DMS53 treated with DMSO at 0.1 percent for 48 hours (cell line): ENCODE measurements around the gene LRRC18.

Experiments
- DNase-seq: peaks from one replicate; lab custom pipeline; 2025; ENCODE audit not compliant: unreplicated experiment; lab: John Stamatoyannopoulos, UW

Gene LRRC18

DNA sequence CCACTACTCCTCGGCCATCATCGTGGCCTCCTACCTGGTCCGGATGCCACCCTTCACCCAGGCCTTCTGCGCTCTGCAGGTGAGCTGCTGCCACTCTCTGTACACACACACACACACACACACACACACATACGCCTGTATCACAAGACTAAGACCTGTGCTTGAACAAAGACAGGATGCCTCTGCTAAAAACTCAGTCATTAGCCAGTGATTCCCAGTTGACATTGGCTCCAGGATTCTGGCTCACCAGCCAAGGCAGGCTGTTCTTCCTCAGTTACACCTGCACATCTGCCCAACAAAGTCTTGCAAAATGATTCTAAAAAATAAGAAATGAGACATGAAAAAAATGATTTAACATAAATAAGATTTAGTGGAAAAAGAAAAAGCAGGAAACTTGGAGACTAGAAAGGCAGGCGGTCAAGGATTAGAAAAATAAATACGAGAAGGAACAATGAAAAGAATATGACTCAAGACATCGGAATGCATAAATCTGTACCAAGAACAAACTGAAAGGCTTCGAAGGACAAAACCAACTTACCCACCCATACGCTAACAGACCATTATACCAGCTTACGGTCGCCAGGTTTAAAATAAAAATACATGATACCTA, 7.4 kb upstream of the LRRC18 start:
- DNase-seq: no peak

DNA sequence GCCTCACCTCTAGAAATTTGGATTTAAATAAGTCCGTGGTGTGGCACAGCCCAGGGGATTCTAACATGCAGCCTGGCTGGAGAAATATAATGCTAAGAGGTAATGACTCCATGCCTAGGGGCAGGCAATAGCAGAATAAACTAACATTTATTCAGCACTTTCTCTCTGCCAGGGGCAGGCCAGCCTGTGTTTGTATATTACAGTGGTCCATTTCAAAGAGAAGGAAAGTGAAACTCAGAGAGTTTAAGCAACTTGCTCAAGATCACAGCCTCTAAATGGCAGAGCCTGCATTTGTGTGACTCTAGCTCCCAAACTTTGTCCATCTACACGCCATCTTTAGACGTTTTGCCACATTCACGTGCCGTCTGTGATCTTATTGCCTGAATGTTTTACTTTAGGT, 6.7 kb upstream of the LRRC18 start:
- DNase-seq: no peak

DNA sequence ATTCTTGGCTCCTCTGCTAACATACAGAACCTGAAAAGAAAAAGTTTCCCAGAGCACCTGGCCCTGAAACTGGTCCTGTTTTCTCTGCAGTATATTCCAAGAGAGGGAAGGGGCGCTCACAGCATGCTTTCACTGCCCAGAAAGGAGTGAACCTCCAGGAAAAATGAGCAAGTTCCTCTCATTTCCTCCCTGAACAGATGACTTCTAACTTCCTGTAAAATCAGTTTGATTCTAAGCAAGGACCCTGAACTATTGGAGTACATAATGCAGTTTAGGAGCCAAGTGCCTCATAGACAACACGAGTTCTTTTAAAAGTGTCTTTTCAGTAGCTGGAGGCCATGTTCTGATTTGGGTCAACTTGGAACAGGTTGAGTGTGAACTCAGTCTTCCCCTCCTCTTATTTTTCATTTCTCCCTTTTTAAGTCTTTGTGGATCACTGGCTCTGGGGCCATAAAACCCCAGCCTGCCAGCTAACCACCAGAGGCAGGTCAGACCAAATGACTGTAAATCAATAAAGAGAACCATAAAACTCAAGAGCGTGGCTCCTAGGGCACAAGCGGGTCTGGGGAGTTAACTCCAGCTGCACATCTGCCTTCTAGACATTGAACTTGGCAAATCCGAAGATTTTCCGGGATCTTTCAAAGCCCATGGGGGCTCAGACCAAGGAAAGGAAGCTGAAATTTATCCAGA, 5.9 kb upstream of the LRRC18 start:
- no peak for DNase-seq

DNA sequence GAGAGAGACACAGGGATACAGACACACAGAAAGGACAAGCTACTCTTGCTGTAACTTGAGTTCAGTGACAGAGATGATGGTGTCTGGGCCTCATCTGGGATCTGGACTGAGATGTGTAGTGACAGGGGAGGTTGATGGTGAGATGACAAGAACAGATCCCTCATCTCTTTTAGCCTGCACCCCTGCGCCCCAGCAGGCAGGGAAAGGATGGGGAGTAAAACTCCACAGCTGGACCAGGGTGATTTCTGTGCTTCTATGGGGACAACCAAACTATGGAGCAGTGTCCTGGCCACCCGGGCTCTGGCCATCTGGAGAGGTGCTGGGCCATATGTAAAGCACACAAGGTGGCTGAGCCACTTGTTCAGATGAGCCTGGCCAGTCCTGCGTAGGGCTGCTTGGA, 4.5 kb upstream of the LRRC18 start:
- no peak for DNase-seq

DNA sequence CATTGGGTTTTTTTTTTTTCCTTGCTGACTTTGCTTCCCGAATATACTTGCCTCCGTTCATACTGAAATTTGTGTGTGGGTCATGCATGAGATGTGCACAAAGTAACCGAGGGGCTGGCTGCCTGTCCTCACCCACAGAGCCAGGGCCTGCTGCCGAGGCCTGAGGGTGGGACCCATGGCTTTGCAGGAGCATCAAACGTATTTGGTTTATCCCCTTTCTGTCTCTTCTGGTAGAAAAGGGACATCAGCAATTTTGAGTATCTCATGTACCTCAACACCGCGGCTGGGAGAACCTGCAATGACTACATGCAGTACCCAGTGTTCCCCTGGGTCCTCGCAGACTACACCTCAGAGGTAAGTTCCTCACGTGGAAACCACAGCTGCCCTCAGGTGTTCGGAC, 3.5 kb upstream of the LRRC18 start:
- no peak for DNase-seq

DNA sequence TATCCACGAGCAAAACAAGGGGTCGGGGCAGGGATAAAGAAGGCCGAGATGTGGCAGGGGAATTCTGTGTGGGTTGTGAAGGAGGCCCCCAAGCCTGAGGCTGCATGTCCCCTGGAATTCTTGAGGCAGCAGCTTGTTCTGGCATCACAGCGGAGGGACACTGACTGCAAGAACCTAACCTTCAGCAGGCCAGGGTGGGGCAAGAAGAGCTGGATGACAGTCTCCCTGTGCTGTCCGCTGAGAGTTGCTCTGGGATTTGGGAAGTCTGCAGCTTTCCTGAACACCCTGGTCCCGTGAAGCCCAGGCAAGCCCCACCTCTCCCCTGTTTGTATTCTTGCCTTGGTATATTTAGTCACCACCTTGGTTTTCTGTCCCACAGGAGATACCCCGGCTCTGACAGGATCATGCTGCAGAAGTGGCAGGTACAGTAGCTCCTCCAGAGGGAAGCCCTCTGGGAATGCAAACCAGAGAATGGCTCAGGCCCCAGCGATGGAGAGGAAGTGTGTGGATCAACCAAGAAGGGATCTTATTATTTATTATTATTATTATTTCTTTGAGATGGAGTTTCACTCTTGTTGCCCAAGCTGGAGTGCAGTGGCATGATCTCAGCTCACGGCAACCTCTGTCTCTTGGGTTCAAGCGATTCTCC, 1.9 kb upstream of the LRRC18 start:
- DNase-seq: no peak

DNA sequence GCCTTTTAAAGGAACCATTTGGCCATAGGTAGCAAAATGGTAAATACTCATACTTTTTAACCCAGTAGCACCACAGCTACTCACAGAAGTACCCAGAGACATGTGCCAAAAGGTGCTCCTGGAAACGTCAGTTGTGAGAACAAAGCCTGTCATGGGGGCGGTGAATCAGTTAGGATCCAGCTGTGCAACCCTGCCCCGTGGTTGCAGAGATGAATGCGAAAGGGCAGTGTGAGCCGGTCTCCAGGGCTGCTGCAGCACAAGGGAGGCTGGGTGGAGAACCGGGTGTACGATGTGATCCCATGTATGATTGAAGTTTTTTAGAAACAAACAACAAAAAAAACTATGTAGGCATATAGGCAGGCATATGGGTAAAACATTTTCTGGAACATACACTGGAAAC, 1.3 kb upstream of the LRRC18 start:
- DNase-seq: no peak

DNA sequence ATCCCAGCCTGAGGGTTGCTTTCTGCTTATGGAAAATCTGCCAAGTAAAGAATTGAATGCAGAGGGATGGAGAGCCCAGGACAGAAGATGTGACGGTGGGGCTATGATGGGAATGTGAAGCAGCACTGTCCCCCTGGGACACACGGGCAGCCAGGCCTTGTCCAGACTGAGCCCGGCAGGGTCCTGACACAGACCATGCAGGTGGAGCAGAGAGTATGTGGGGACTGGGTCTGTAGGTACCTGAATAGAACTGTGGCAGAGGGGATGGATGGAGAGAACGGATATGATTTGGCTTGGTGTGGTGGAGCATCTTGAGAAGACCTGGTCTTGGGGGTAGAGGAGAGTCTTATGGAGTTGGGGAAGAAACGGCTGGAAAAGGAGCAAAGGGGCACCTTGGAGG, 732 bp upstream of the LRRC18 start:
- no peak for DNase-seq

DNA sequence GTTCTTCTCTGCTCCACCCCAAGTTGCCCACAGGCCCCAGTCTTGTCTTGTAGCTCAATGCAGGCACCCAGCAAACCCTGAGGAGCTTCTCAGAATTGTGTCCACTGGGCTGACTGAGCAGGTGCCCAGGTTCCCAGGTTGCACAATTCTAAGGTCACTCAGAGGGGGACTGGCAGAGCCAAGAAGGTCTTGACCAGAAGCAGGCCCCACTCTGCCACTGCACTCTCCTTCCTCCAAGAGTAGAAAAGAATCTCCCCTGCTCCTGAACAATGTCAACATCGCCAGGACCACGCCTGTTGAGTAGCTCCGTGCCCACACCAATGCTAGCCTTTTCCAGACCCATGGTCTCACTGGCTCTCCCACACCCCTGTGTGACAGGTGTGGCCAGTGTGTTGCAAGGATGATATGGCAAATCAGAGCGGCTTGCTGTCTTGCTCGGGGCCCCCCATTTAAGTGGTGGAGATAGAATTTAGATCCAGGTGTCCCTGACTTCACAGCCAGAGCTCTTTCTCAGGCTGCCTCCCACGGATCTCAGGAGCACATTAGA, 577 bp downstream of the LRRC18 start:
- no peak for DNase-seq

DNA sequence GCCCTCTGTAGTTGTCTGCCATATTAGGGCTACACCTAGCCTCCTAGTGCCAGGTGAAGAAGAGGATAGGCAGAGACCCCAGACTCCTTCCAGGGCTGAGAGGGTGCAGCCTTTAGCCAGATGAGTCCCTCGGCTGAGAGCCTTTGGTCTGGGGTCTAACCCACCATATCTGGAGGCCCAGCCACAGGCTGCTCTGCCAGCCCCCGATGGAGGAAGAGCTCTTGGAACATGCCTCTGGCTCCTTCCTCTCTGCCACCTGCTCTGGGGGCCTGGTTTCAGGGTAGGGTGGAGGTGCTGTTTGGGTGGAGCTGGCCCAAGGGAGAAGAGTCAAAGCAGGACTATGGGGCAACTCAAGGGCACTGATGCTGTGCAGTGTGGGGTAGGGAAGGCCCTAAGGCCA, 1.4 kb downstream of the LRRC18 start:
- no peak for DNase-seq

DNA sequence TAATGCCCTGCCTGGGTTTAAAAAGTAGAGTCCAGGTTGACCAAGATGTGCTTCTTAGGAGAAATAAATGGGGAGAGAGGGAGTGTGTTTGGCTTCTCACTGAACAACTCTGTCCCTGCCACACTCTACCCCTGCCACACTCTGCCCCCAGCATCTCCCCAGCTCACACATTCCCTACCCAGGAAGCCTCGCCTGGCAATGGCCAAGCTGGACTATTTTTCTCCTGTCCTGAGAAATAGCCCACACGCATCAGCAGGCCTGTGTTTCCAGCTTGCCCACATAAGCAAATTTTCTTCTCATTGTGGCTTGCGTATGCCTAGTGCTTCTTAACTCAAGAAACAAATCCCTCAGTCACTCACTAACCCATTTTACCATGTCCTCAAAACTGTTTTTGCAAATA, 1.8 kb downstream of the LRRC18 start:
- DNase-seq: no peak

DNA sequence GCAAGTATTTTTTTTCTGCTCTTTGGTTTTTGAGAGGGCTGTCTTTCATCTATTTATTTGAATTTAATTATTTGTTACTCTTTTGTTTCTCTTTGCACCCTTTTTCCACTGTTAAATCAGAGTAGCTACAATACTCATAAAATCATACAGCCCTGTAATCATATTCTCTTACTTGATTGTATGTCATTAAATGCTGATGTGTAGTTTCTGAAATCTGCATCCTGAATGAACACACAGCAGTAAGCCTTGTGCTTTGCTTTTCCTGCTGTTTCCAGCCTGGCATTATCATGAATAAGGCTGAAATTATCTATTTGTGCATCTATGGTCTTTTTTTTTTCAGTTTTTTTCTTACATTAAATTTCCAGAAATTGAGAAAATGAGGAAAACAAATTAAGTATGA, 4.1 kb downstream of the LRRC18 start:
- no peak for DNase-seq

DNA sequence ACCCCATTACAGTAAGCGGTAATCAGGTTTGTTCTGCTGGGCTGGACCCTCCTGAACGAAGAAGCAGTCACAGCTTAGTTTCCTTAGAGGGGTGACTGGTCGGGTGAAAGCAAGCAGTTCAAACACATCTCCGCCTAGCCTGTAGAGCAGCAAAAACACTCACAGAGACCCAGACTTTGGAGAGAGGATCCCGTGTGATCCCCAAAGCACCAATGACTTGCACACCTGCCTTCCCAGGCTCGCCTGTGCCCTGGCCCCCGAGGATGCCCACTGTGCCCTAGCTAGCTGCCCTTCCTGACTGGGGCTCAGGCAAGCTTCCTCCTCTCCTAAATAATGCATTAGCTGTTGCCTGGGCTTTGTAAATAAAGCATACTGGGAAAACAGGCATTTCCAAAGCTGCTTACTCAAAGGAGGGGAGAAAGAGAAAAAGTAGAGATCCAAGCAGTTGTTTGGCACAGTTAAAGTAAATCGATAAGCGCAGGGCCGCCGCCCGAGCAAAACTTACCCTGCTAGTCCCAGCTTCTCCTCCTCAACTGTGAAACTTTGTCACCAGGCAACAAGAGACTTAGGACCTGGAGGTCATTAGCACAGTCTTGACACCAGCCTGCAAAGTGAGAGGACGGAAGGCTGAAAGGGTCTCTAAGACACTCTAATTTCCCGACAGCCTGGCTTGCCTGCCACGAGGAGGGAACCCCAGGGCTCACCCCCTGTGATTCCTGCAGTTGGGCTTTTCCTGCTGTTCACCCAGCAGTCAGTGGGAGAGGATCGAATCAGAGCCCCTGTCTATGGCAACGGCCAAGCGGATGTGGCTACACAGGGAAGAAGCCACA, 4.8 kb downstream of the LRRC18 start:
- DNase-seq: no peak

DNA sequence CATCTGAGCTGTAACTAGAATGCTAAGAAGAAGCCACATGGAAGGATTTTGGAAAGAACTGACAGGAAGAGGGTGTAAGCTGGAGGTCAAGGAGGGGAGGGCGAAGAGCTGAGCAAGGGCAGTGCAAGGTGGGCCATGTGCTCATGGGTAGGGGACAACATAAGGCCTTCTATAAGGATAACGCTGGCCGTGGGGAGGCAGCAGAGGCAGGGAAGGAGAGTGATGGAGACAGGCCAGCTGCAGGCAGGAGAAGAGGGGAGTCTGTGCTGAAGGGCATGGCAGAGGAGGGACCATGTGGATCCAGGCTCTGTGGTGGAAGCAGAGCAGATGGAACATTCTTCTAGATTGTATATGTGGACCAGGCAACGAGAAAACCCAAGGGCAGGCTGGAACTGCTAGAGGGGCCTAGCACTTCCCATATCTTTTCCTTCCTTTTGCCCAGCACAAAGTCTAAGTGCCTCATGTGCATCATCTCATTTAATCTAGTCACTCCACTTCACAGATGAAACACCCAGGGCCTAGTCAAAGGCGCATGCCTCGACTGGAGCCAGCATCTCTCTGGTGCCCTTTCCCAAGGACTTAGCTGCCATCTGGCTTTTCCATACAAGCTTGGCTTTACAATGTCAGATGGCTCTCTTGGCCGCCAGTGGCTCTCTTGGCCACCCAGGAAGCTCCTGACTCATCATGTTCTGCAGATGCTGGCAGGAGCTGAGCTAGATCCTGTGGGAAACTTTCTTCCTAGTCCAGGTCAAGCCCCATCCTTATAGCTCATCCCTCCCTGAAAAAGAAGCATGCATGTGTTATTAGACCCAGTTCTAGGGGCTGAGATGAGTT, 6.6 kb downstream of the LRRC18 start:
- DNase-seq: no peak

DNA sequence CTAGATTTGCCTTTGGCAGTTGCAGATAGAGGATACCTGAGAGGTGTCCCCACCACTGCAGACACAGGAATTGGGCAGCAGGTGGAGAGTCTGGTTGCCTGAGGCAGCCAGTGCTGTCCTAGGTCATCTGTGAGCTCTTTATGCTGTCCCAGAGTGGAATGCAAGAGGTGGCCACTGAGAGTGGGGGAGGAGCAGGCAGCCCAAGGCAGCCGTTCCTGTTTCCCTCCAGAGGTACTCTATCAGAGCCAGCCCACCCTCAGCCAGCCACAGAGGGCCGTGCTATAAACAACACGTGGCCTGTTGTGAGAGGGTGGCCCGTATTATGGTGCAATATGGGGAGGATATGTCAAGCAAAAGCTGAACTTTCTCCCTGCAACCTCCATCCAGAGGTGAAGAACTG, 8.5 kb downstream of the LRRC18 start:
- DNase-seq: no peak

DNA sequence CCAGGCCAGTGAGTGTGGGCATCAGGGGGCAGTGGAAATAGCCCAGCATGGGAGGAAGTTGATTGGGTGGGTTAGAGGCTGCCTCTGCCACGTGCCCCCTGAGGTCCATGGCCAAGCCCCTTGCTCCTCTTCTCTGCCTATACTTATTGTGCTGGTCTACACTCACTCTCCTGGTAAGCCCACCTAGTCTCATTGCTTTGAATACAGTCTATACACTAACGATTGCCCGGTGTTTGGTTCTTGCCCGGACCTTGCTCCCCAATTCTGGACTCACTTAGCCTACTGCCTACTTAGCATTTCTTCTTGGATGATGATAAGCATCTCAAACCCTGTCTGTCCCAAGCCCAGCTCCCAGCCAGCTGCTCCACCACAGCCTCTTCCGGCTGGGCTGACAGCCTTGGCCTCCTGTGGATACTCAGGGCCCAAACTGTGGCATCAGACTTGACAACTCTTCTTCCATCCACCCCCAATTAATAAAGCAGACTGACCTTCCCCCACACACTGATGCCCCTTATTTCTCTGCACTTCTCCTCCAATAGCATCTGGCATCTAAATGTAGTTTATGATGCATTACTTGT, 10.1 kb downstream of the LRRC18 start:
- no peak for DNase-seq

DNA sequence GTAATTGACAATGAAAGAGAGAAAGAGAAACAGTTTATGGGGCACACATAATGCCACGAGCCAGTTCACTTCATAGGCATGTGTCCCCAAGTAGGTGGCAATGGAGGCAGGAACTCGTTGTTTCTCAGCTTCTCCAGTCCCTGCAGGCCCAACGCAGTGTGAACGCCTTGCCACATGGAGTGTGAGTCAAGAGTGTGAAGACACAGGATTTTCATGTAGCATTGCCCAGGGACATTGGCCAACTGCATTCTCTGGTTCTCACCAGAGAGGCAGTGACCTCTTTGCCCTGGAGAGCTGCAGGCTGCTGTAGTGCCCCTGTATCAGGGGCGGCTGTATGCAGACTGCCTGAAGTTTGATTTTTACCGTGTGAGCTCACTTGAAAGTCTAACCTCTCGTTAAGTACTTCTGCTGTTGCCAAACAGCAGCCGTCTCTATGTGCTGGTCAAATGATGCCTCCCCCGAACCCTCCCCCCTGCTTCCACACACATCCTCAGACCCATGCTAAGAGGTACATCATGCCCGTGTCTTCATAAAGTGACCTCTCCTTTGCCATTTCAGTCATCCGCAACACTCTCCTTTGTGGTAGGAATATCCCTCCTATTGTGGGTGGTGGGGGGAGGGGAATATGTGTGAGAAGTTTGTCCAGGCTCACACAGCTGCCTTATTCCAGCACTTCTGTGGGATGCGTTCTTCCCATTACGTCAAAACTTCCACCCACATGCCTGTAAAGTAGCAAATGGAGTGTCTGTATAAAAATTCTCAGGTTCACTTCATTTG, 12.7 kb downstream of the LRRC18 start:
- DNase-seq: no peak

DNA sequence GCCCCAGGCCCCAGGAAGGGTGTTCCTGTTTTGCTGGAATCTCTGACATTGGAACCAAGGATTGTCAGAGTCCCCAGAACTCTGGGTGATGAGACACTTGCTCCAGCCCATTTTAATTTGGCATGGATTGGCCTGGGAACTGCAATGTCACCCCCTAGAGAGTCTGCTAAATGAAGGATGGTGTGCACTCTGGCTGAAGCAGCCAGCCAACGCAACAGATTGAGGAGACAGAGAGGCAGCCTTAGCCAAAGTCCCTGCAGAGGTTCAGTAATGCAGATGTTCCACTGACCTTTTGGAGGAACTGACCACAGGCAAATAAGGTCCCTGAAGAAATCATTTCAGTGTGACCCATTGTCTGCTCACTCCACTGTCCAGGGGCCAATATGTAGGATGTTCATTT, 13.4 kb downstream of the LRRC18 start:
- DNase-seq: no peak

DNA sequence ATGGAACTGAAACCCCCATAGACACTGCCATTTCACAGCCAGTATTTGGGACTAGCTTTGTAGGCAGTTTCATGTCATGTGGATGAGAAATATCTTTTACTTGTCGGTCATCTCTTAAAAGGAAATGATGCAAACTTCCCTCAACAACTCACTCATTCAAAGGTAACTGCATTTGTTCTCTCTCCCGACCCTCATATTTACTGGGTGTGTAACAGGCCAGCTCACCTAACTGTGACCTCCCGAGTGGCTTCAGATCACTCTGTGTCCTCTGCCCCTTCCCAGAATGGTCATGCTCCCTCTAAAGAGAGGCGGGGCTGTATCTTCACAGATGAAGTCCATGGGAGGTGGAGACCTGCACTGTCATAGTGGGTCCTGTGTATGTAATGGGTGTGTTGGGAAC, 14.7 kb downstream of the LRRC18 start:
- no peak for DNase-seq

DNA sequence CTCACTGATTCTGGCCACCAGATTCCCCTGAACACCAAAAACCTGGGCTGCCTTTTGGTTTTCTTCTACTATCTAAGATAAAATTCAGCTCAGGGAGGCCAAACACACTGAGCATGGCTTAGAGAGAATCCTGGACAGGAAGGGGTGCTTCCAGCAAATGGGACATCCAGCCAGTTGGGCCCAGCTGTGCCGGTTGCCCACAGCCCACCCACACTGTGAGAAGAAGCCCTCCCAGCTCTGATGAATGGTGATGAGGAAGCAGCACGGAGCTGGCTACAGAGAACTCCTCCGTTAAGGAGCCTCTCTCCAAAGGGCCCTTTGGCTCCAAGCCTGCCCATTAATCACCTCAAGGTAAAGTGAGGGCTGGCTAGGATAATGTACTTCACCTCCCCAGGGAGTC, 15.9 kb downstream of the LRRC18 start:
- DNase-seq: no peak
